Activated naive CD4-positive, alpha-beta T cell treated with anti-CD3 and anti-CD28 coated beads, Interleukin-2, amount 50 U/mL, for 72 hours (primary cell): ENCODE results near the gene HBA1. TPM values are rescaled to one million over a fixed set of nuclear protein-coding genes. Genes with fewer than 3 reads are reported as not detected.
"Not testable (repeated sequence)": the region's sequence is repeated elsewhere in the genome, so short reads cannot be mapped to it uniquely, and the experiment has no call there.

Experiments used
- ATAC-seq, 2 donors: fragments of 150-1000 bp; cut with Tn5 transposase; 2 replicates each; pipeline ENCODE4 v1.10.0; 2021; ENCODE audit warnings: mild to moderate bottlenecking in 2 of 2, moderate library complexity in 2 of 2
- DNase-seq, 2 donors: peaks; one replicate each; pipeline ENCODE4 v3.0.0; 2021 to 2022; ENCODE audit warnings: low spot score in 2 of 2
- H3K27ac Mint-ChIP-seq, 2 donors: one replicate each; pipeline ENCODE4 v1.8.0; 2022; ENCODE audit warnings: mild to moderate bottlenecking in 2 of 2, mixed read lengths in 2 of 2
- H3K36me3 Mint-ChIP-seq, 2 donors: one replicate each; pipeline ENCODE4 v1.8.0; 2022; ENCODE audit warnings: mixed read lengths in 2 of 2
- H3K9me3 Mint-ChIP-seq, 2 donors: one replicate each; pipeline ENCODE4 v1.8.0; 2022; ENCODE audit warnings: mixed read lengths in 2 of 2
- total RNA-seq, 2 donors: library from RNA; stranded (reverse); gene quantifications; one replicate each; pipeline ENCODE4 v1.2.3, GENCODE V29; 2022

Gene HBA1
- total RNA-seq, 2 donors from 2014 or later: not detected

DNA sequence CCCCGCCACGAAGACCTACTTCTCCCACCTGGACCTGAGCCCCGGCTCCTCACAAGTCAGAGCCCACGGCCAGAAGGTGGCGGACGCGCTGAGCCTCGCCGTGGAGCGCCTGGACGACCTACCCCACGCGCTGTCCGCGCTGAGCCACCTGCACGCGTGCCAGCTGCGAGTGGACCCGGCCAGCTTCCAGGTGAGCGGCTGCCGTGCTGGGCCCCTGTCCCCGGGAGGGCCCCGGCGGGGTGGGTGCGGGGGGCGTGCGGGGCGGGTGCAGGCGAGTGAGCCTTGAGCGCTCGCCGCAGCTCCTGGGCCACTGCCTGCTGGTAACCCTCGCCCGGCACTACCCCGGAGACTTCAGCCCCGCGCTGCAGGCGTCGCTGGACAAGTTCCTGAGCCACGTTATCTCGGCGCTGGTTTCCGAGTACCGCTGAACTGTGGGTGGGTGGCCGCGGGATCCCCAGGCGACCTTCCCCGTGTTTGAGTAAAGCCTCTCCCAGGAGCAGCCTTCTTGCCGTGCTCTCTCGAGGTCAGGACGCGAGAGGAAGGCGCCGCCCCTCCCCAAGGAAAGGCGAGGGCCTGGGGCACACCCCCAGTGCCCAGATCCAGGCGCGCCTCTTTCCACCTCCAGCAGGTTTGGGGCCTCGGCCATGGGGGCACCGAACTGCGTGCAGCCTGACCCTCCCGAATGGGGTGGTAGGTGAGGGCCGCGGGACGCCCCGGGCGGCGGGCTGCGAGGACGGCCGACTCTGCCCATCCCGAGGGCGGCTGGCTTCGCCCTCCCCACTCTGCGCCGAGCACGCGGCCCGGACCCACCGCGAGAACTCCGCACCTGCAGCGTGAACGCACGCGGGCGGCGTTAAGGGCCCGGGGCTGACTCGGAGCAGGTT, 4.4 kb downstream of the HBA1 start:
- peak; percentile 83 to 87 for ATAC-seq

DNA sequence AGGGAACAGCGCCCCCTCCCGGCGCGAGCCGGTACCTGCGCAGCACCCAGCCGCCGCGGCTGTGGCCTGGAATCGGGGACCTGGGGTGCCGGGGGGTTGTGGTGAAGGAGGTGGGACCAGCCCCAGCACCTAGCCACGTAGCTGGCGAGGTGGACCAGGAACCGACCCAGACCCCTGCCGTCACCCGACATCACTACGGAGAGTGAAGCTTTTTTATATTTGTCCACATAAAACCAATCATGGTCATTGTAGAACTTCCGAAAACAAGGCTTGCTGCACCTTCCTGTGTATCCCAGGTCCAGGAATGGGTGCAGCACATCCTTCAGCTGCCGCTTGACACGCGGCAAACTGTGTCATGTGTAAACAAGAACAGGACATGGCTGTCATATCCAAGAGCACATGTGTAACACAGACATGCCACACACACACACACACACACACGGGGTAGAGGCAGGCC, 5.1 kb downstream of the HBA1 start:
- no peaks in the 10 kb centered on the region for H3K9me3 Mint-ChIP-seq
- H3K27ac Mint-ChIP-seq: no peak overlapping the region
- H3K36me3 Mint-ChIP-seq: no peaks in the 10 kb centered on the region
- ATAC-seq (no peak), DNase-seq (peak; percentile 79 to 97)

More for the DNA sequence above, 4.4 kb downstream of the HBA1 start:
- Mint-ChIP-seq H3K36me3 (no peaks in the 10 kb centered on the region), H3K9me3 (no peaks in the 10 kb centered on the region), H3K27ac (no peak overlapping the region)
- peak in 1 of 2 donors; percentile 42 for DNase-seq

DNA sequence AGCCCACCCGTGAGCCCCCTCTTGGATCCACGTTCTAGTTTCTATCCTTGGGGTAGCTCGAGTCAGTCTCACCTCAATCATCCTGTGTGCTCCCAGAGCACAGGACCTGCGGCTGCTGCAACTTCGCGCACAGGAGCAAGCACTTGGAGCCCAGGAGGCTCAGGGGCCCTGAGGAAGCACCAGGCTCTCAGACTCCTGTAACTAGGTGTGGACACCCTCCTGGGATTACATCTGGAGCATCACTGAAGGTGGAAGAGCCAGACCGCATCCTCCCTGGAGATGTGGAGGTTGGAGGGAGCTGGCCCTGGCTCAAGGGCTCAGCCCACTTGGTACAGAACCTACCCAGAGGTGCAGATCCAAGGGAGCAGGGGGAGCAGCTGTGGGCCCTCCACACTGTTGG, 6.5 kb downstream of the HBA1 start:
- DNase-seq (no peak), ATAC-seq (no peak)
- no peaks in the 10 kb centered on the region for H3K36me3 Mint-ChIP-seq
- no peaks in the 10 kb centered on the region for H3K9me3 Mint-ChIP-seq
- H3K27ac Mint-ChIP-seq: no peak overlapping the region

DNA sequence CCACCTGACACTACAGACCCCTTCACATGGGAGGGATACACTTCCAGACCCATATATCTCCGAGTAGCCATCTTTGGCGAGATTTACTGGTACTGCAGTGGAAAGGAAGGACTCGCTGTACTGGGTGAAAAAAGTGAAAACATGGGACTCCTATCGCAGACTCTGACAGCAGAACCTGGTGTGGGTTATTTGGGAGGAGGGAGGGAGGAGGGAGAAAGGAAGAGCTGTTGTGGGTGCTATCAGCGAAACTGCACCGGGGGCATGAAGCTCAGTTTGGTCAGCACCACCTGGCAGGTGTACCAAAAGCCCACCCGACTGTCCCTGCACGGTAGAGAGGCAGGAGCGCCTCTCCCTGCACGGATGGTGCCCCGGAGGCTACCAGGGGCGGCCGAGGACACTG, 8.7 kb downstream of the HBA1 start:
- ATAC-seq (no peak), DNase-seq (no peak)
- Mint-ChIP-seq H3K27ac (no peak overlapping the region), H3K36me3 (peaks cover 0 to 8% of the 10 kb centered on the region in 2 donors), H3K9me3 (no peaks in the 10 kb centered on the region)

DNA sequence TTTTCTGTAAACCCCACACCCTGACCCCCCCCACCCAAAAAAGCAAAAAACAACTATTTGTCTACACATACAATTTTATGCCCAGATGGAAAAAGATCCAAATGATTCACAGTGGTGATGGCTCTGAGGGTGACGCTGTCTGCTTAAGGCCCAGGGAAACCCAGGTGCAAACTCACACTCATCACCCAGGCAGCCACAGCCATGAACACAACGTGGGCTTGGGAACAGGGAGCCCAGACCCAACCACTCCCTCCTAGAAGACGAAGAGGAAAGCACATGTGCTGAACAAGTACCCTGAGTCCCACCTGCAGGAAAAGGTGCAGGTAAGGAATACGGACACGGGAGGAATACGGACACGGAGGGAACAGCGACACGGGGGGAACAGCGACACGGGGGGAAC, 9.2 kb downstream of the HBA1 start:
- no peaks in the 10 kb centered on the region for H3K9me3 Mint-ChIP-seq
- H3K27ac Mint-ChIP-seq: no peak overlapping the region
- peaks cover 0 to 8% of the 10 kb centered on the region in 2 donors for H3K36me3 Mint-ChIP-seq
- ATAC-seq (no peak), DNase-seq (no peak)

DNA sequence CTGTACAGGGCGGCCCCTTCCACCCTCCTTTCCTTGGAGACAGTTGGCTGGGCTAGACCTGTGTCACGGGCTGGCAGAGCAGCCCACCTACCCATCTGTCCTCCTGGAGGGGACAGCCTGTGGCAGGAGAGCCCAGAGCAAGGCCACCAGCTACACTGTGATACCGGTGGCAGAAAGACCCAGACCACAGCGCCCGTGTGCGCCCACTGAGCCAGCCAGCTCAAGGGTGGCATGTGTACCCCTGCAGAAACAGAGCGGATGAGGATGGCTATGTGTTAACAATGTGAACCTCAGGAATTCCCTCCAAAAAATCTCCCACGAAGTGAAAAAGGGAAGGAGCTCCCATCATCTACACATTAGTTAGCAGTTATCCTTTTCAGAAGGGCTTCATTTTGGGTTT, 10.8 kb downstream of the HBA1 start:
- peaks cover 5 to 8% of the 10 kb centered on the region in 2 donors for H3K36me3 Mint-ChIP-seq
- no peak for ATAC-seq

DNA sequence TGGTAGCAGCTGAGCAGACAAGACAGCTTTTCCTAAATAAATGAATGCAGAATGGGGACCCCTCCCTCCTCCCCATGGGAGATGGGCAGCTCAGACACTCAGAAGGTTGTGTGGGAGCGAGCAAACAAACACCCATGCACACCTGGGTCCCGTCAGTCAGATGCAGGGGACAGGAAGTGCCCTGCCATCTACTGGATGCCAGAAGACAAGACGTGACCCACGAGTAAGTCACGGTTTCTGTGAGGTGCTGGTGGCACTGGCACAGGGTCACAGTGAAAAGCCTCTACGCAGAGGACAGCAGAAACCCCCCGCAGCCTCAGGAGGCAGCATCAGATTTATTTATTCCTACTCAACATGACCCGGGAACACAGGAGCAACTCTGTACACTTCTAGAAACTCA, 12.2 kb downstream of the HBA1 start:
- ATAC-seq (peak; percentile 60 to 79), DNase-seq (no peak)
- Mint-ChIP-seq H3K36me3 (peaks cover 5 to 13% of the 10 kb centered on the region in 2 donors), H3K9me3 (no peaks in the 10 kb centered on the region), H3K27ac (peak overlapping the region in 1 of 2 donors; percentile 44)

More for the DNA sequence above, 10.8 kb downstream of the HBA1 start:
- no peak for DNase-seq
- no peak overlapping the region for H3K27ac Mint-ChIP-seq
- H3K9me3 Mint-ChIP-seq: no peaks in the 10 kb centered on the region

DNA sequence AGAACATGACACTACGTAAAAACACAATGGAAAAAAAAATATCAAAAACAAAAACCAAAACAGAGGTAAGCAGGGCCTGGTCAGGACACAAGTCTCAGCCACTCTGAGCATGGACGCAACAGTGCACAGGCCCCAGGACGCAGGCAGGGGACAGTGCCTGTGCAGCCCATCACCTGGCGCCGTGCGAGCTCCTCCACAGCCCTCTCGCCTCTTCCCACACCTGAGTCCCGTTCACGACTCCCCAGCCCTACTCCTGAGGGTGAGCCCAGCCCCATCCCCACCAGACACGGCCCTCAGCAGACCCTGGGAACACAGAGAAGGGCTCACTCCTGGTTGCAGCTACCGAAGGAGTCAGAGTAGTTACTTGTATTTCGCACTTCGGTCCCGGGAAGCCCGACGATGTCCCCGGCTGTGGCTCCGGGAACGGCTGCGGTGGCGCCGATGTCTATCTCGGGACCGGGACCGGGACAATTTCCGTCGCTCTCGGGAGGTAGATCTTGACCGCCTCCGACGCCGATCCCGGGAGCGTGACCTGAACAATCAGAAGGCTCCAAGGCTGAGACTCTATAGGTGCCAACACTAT, 13.2 kb downstream of the HBA1 start:
- no peak for DNase-seq
- Mint-ChIP-seq H3K9me3 (no peaks in the 10 kb centered on the region), H3K36me3 (peaks cover 5 to 13% of the 10 kb centered on the region in 2 donors), H3K27ac (no peak overlapping the region)
- ATAC-seq: no peak

DNA sequence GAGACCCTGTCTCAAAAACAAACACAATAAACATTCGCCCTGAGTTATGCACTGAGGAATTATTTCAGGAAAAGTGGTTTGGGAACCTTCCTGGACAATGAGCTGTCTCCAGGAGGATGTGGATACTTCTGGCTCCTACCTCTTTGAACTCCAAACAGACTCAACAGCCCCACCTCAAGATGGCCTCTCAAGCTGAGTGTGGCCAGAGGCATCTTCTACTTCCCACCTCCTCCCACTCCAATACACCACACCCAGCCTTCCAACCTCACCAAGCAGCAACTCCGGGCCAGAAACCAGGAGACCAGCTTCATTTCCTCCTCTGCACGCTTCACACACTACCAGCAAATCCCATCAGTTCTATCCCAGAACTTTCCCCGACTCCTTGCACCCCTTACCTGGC, 15.4 kb downstream of the HBA1 start:
- DNase-seq (no peak), ATAC-seq (no peak)
- peaks cover 5 to 13% of the 10 kb centered on the region in 2 donors for H3K36me3 Mint-ChIP-seq

DNA sequence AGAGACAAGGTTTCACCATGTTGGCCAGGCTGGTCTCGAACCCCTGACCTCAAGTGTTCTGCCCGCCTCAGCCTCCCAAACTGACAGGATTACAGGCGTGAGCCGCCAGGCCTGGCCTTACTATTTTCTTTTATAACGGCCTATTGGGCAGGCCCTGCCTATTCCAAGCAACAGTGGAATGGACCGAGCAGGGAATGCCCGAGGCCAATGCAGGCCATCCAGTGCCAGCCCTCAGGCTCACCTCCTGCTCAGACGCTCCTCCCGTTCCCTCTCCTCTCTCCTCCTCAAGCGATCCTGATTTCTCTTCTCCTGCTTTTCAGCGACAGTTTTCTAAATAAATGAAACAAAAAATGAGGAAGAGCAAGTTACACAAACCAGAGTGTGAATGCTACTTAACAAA, 16.2 kb downstream of the HBA1 start:
- Mint-ChIP-seq H3K27ac (peak overlapping the region in 1 of 2 donors; percentile 40), H3K36me3 (peaks cover 5 to 13% of the 10 kb centered on the region in 2 donors), H3K9me3 (no peaks in the 10 kb centered on the region)
- no peak for ATAC-seq
- DNase-seq: no peak

More for the DNA sequence above, 15.4 kb downstream of the HBA1 start:
- Mint-ChIP-seq H3K9me3 (no peaks in the 10 kb centered on the region), H3K27ac (peak overlapping the region; percentile 11 to 70)

DNA sequence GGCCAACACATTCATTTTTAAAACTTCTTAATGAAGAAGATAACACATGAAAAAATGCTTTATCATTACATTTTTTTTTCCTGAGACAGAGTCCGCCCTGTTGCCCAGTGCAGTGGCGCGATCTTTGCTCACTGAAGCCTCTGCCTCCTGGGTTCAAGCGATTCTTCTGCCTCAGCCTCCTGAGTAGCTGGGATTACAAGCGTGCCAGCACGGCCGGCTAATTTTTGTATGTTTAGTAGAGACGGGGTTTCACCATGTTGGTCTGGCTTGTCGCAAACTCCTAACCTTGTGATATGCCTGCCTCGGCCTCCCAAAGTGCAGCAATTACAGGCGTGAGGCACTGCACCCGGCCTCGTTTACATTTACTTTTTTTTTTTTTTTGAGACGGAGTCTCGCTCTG, 17.0 kb downstream of the HBA1 start:
- Mint-ChIP-seq H3K36me3 (peaks cover 5 to 13% of the 10 kb centered on the region in 2 donors), H3K9me3 (no peaks in the 10 kb centered on the region), H3K27ac (no peak overlapping the region)
- ATAC-seq (no peak), DNase-seq (no peak)

DNA sequence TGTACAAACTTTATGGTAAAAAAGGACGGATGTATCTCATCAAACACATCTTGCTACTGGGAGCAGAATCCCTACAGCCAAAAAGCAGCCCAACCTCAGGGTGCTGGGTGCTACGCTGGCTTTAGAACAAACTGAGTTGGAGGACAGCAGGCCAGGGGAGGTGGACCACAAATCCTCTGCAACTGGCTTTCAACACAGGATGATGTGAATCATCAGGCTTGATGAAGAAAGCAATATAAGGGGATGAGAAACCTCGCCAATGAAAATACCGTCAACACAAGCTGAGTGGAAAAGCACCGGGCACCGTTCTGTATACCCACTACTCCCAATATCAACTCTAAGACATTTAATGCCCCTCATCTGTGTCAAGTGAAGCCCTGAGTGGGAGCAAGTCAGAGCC, 18.0 kb downstream of the HBA1 start:
- Mint-ChIP-seq H3K36me3 (peaks cover 5% of the 10 kb centered on the region in 2 donors), H3K9me3 (no peaks in the 10 kb centered on the region), H3K27ac (no peak overlapping the region)
- DNase-seq (no peak), ATAC-seq (no peak)

DNA sequence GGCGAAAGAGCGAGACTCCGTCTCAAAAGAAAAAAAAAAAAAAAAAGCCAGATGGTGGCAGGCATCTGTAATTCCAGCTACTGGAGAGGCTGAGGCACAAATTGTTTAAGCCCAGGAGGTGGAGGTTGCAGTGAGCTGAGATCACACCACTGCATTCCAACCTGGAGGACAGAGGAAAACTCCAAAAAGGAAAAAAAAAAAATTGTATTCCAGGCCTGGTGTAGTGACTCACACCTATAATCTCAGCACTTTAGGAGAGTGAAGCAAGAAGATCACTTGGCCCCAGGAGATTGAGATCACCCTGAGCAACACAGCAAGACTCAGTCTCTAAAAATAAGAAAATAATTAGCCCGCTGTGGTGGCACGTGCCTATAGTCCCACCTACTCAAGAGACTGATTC, 23.9 kb downstream of the HBA1 start:
- DNase-seq (no peak), ATAC-seq (no peak)
- Mint-ChIP-seq H3K27ac (no peak overlapping the region), H3K9me3 (no peaks in the 10 kb centered on the region), H3K36me3 (no peaks in the 10 kb centered on the region)

DNA sequence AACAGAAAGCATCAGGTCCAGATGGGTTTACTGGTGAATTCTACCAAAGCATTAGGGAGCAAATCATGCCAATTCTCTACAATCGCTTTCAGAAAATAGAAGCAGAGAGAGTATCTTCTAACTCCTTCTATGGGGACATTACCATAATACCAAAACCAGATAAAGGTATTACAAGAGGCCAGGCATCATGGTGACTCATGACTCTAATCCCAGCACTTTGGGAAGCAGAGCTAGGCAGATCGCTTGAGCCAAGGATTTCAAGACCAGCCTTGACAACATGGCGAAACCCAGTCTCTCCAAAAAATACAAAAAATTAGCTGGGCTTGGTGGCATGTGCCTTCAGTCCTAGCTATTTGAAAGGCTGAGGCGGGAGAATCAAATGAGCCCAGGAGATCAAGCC, 26.8 kb downstream of the HBA1 start:
- no peak for ATAC-seq
- DNase-seq: no peak
- H3K36me3 Mint-ChIP-seq: peaks cover 9 to 12% of the 10 kb centered on the region in 2 donors
- peak overlapping the region in 1 of 2 donors; percentile 47 for H3K27ac Mint-ChIP-seq
- H3K9me3 Mint-ChIP-seq: no peaks in the 10 kb centered on the region

DNA sequence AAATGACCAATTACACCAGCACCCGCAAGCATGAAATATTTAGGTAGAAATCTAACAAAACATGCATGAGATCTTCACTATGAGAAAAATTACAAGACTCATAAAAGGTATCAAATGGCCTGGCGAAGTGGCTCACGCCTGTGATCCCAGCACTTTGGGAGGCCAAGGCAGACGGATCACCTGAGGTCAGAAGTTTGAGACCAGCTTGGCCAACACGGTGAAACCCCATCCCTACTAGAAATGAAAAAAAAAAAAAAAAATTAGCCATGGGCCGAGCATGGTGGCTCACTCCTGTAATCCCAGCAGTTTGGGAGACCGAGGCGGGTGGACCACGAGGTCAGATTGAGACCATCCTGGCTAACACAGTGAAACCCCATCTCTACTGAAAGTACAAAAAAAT, 27.6 kb downstream of the HBA1 start:
- not testable (repeated sequence) for H3K9me3 Mint-ChIP-seq, DNase-seq, H3K27ac Mint-ChIP-seq, ATAC-seq
- peaks cover 9 to 12% of the 10 kb centered on the region in 2 donors for H3K36me3 Mint-ChIP-seq

DNA sequence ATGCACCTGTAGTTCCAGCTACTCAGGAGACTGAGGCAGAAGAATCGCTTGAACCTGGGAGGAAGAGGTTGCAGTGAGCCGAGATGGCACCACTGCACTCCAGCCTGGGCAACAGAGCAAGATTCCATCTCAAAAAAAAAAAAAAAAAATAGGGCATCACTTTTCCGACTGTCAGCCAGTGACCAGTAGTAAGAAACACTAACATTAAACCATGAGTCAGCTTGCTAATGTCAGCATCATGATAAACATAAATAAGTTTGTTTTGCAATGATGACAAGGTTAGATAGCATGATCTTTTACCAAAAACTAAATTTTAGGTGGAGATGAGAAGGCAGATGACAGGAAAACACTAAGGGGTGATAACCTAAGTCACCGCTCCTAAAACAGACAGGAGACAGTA, 32.9 kb downstream of the HBA1 start:
- DNase-seq, H3K9me3 Mint-ChIP-seq, ATAC-seq: not testable (repeated sequence)
- peaks cover 10 to 12% of the 10 kb centered on the region in 2 donors for H3K36me3 Mint-ChIP-seq
- H3K27ac Mint-ChIP-seq: peak overlapping the region in 1 of 2 donors; percentile 36

DNA sequence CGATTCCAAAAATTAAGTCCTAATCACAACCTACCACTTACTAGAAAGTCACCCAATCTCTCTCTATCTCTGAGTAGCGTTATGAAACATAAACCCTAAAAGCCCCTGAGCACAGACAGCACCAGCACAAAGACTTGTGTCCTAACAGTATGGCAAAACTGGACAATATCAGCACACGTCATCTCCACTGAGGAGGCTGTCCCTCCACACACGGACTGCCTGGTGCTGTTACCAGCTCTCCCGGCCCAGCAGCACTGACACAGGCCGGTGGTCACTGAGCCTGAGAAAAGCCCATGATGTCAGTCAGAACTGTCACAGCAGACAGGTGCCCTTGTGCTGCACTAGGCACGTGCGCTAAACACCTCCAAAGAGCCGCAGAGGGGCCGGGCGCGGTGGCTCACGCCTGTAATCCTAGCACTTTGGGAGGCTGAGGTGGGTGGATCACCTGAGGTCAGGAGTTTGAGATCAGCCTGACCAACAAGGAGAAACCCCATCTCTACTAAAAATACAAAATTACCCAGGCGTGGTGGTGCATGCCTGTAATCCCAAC, 35.2 kb downstream of the HBA1 start:
- peak overlapping the region in 1 of 2 donors; percentile 52 for H3K27ac Mint-ChIP-seq
- not testable (repeated sequence) for ATAC-seq, H3K36me3 Mint-ChIP-seq, DNase-seq, H3K9me3 Mint-ChIP-seq
